Kidney (tissue), 22 donors: Measurements from ENCODE around the gene ARL8B. TPM values are rescaled to one million over a fixed set of nuclear protein-coding genes. Genes with fewer than 3 reads are reported as not detected.

Source experiments
- DNase-seq, 5 donors: peaks; one replicate each; pipeline ENCODE4 v3.0.0-alpha.2; 2013 to 2020
- FAIRE-seq: peaks from 2 replicates; lab custom pipeline; 2012; peaks lifted over from hg19 to GRCh38; lab: Jason Lieb, UNC
- H3K27ac ChIP-seq, 2 donors: one replicate each; pipeline ENCODE4 v1.7.0; 2013; ENCODE audit warnings: low read depth in 2 of 2, low read length in 2 of 2, inconsistent platforms in 1 of 2
- H3K27me3 ChIP-seq: one replicate; pipeline ENCODE4 v1.7.1; 2013; ENCODE audit warnings: low read length, inconsistent platforms; ENCODE audit not compliant: control insufficient read depth, insufficient read depth
- H3K36me3 ChIP-seq, 3 donors: one replicate each; pipeline versions ENCODE4 v1.7.0 to v1.7.1; 2013; ENCODE audit warnings: low read length in 3 of 3, control low read depth in 1 of 3, inconsistent platforms in 1 of 3; ENCODE audit not compliant: insufficient read depth in 3 of 3, control insufficient read depth in 2 of 3
- H3K4me1 ChIP-seq, 3 donors: one replicate each; pipeline versions ENCODE4 v1.7.0 to v1.7.1; 2013; ENCODE audit warnings: low read length in 3 of 3, inconsistent platforms in 1 of 3, low read depth in 1 of 3; ENCODE audit not compliant: control insufficient read depth in 2 of 3, insufficient read depth in 2 of 3
- H3K4me3 ChIP-seq, 3 donors: one replicate each; pipeline versions ENCODE4 v1.7.0 to v1.8.1; 2013; ENCODE audit warnings: low read length in 3 of 3, control low read depth in 1 of 3, inconsistent platforms in 1 of 3
- H3K9ac ChIP-seq, 3 donors: one replicate each; pipeline versions ENCODE4 v1.7.0 to v1.7.1; 2013; ENCODE audit warnings: low read length in 3 of 3, control low read depth in 1 of 3, inconsistent platforms in 1 of 3
- H3K9me3 ChIP-seq, 3 donors: one replicate each; pipeline versions ENCODE4 v1.7.0 to v1.7.1; 2013; ENCODE audit warnings: low read length in 3 of 3, control low read depth in 1 of 3, inconsistent platforms in 1 of 3; ENCODE audit not compliant: control insufficient read depth in 2 of 3, insufficient read depth in 1 of 3
- CTCF ChIP-seq: IDR thresholded peaks from 3 replicates; pipeline ENCODE4 v1.5.1; 2012; ENCODE audit warnings: mild to moderate bottlenecking, moderate library complexity, borderline replicate concordance; ENCODE audit not compliant: insufficient read depth; ENCODE audit errors: extremely low read depth
- intact Hi-C: fragments of 100-400 bp; cut with DNase I; formaldehyde crosslinking; loops from one replicate; pipeline ENCODE4 v1.11.1; 2022
- long read RNA-seq, 10 donors: library from polyadenylated mRNA in 1 of 10; unstranded in 1 of 10; transcript quantifications; one replicate each; pipeline ENCODE4 v2.0.0 and lab custom pipeline, GENCODE V29; 2021 to 2026
- polyA plus RNA-seq: library from polyadenylated mRNA; stranded (reverse); fragments of 350-450 nt; fragmentation: Illumina TruSeq; extraction: RNeasy Lipid Tissue Mini Kit (QIAGEN cat#74804); gene quantifications from one replicate; pipeline ENCODE4 v1.2.3, GENCODE V29; 2014; ENCODE audit warnings: low read depth, low replicate concordance; ENCODE audit not compliant: insufficient read depth
- total RNA-seq: library from RNA; stranded (reverse); fragmentation: NEBNext Ultra II Directional; extraction: Animal tissue kit (Norgen Biotek cat#: 25700); gene quantifications from one replicate; pipeline ENCODE4 v1.2.1, GENCODE V29; 2021
- donor health status: control.
- donor health status: control.
- donor health status: control.
- donor health status: control.
- donor health status: control.
- donor health status: DM: yes; HTN: yes; CAD: no.
- donor health status: Normal renal cell carcinoma (clear cell type).

The ARL8B gene
- total RNA-seq, result 62.7 TPM
- polyA plus RNA-seq, result 49.1 TPM
- long read RNA-seq, donor 1, transcript ARL8B-201 (7 exons, 3,005 nt), result major isoform, 19 of 20 reads
- long read RNA-seq, donor 1, partial matches to known transcripts, result 0 of 20 reads
- long read RNA-seq, donor 1, other reads (novel, unspliced or antisense), result 0 of 20 reads
- long read RNA-seq, donor 2, transcript ARL8B-201 (7 exons, 3,005 nt), result major isoform, 17 of 18 reads
- long read RNA-seq, donor 2, partial matches to known transcripts, result 0 of 18 reads
- long read RNA-seq, donor 2, other reads (novel, unspliced or antisense), result 0 of 18 reads
- long read RNA-seq, donor 3, transcript ARL8B-201 (7 exons, 3,005 nt), result major isoform, 29 of 46 reads
- long read RNA-seq, donor 3, partial matches to known transcripts, result 15 of 46 reads
- long read RNA-seq, donor 3, other reads (novel, unspliced or antisense), result 0 of 46 reads
- long read RNA-seq, donor 4, transcript ARL8B-201 (7 exons, 3,005 nt), result major isoform, 12 of 14 reads
- long read RNA-seq, donor 4, partial matches to known transcripts, result 0 of 14 reads
- long read RNA-seq, donor 4, other reads (novel, unspliced or antisense), result 0 of 14 reads
- long read RNA-seq, donor 5, partial matches to known transcripts, result 0 of 1 reads
- long read RNA-seq, donor 5, other reads (novel, unspliced or antisense), result 0 of 1 reads
- long read RNA-seq, donor 6, transcript ARL8B-201 (7 exons, 3,005 nt), result major isoform, 9 of 18 reads
- long read RNA-seq, donor 6, partial matches to known transcripts, result 7 of 18 reads
- long read RNA-seq, donor 6, other reads (novel, unspliced or antisense), result 0 of 18 reads
- long read RNA-seq, donor 7, transcript ARL8B-201 (7 exons, 3,005 nt), result major isoform, 62 of 71 reads
- long read RNA-seq, donor 7, partial matches to known transcripts, result 0 of 71 reads
- long read RNA-seq, donor 7, other reads (novel, unspliced or antisense), result 9 of 71 reads
- long read RNA-seq, donor 8, transcript ARL8B-201 (7 exons, 3,005 nt), result major isoform, 15 of 23 reads
- long read RNA-seq, donor 8, partial matches to known transcripts, result 8 of 23 reads
- long read RNA-seq, donor 8, other reads (novel, unspliced or antisense), result 0 of 23 reads
- long read RNA-seq, donor 9, partial matches to known transcripts, result 0 of 4 reads
- long read RNA-seq, donor 9, other reads (novel, unspliced or antisense), result 0 of 4 reads
- long read RNA-seq, donor 10, transcript ARL8B-201 (7 exons, 3,005 nt), result major isoform, 16 of 52 reads
- long read RNA-seq, donor 10, partial matches to known transcripts, result 36 of 52 reads
- long read RNA-seq, donor 10, other reads (novel, unspliced or antisense), result 0 of 52 reads

- Histone ChIP-seq H3K9me3 (no peaks in the 10 kb centered on the region), H3K27me3 (no peaks in the 10 kb centered on the region), H3K4me1 (peaks cover 0 to 12% (median 11%) of the 10 kb centered on the region in 3 donors), H3K27ac (peak within 1 kb of the TSS; percentile 88 to 91), H3K9ac (peak within 1 kb of the TSS; percentile 58 to 92 (median 86)), H3K36me3 (no peaks in the 10 kb centered on the region), H3K4me3 (peak within 1 kb of the TSS; percentile 68 to 88 (median 78))
- DNase-seq (peak; percentile 92 to 96 (median 93)), FAIRE-seq (no peak)
- intact Hi-C loops, result no loop called here
- peak; percentile 95 for TF ChIP-seq CTCF
Measured at GRCh38 chr3:5122030-5122740, at the start of gene ARL8B. Gene ARL8B (plus strand): TSS chr3:5122292. CDS start chr3:5122466, 174 bp downstream.

DNA sequence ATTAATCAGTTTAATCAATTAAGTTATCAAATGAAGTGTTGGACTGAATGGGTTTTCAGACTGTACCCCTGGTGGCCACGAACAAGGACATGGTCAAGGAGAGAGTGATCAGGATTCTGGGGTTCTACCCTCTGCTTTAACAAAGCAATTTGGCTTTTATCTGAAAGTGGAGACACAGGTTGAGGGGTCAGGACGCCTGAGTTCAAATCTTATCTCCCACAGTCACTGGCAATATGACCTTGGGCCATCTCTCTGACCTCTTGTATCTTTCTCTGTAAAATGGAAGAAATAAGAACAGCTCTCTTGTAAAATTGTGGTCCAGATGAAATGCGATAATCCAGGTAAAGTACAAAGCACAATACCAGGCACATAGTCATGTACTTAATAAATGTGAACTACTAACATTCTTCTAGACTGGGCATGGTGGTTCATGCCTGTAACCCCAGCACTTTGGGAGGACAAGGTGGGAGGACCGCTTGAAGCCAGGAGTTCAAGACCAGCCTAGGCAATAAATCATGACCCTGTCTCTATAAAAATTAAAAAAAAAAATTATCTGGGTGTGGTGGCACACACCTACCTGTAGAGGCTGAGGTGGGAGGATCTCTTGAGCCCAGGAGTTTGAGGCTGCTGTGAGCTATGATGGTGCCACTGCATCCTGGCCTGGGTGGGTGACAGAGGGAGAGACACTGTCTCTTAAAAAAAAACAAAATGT lies 48.6 kb upstream of the ARL8B start:
- Histone ChIP-seq H3K27me3 (no peaks in the 10 kb centered on the region), H3K36me3 (no peaks in the 10 kb centered on the region), H3K9me3 (no peaks in the 10 kb centered on the region), H3K9ac (no peak overlapping the region), H3K27ac (no peak overlapping the region), H3K4me1 (no peaks in the 10 kb centered on the region), H3K4me3 (no peak overlapping the region)
- FAIRE-seq, result no peak
- TF ChIP-seq CTCF, result no peak
- intact Hi-C loops, result no loop called here
- DNase-seq, result no peak

DNA sequence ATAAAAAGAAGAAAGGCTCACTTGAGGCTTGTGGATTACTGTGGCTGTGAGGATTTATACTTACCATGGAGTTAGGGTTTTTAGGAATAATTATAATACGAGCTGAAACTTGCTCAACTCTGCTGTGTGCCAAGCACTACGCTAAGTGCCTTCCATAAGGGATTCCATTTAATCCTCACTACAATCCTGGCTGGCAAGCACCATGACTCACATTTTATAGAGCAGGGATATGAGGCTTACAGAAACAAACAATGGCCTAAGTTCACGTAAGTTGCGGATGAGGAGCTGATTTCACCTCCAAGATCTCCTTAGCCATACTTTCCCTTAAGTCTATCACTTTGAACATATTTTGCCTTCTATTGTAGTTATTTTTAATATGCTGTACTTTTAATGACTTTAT lies 43.9 kb upstream of the ARL8B start:
- Histone ChIP-seq H3K27ac (no peak overlapping the region), H3K9ac (no peak overlapping the region), H3K36me3 (no peaks in the 10 kb centered on the region), H3K4me3 (no peak overlapping the region), H3K27me3 (no peaks in the 10 kb centered on the region), H3K4me1 (no peaks in the 10 kb centered on the region), H3K9me3 (no peaks in the 10 kb centered on the region)
- TF ChIP-seq CTCF, result no peak
- FAIRE-seq (no peak), DNase-seq (no peak)
- intact Hi-C loops, result no loop called here
